Transverse colon (tissue), 4 donors: ENCODE data around the gene ABCB6. TPM values are rescaled to one million over a fixed set of nuclear protein-coding genes. Genes with fewer than 3 reads are reported as not detected.

Source experiments
- DNase-seq: peaks from one replicate; pipeline ENCODE4 v3.0.0-alpha.2; 2019
- H3K27ac ChIP-seq, 4 donors: fragments of 200-600 bp; sonication (generic); 2 replicates each; pipeline ENCODE4 v1.5.1; 2016 to 2018; ENCODE audit warnings: inconsistent platforms in 4 of 4
- H3K27me3 ChIP-seq: fragments of 200-600 bp; sonication (generic); 2 replicates; pipeline ENCODE4 v1.5.1; 2017; ENCODE audit warnings: inconsistent platforms
- H3K36me3 ChIP-seq, 4 donors: fragments of 200-600 bp; sonication (generic); 2 replicates each; pipeline ENCODE4 v1.5.1; 2017 to 2019; ENCODE audit warnings: inconsistent platforms in 4 of 4
- H3K4me1 ChIP-seq, 4 donors: fragments of 200-600 bp; sonication (generic); 2 replicates each; pipeline ENCODE4 v1.5.1; 2017 to 2020; ENCODE audit warnings: inconsistent platforms in 4 of 4
- H3K4me3 ChIP-seq, 4 donors: fragments of 200-600 bp; sonication (generic); 1 replicate in 1 of 4; 2 replicates in 3 of 4; pipeline versions ENCODE4 v1.5.1 to v1.6.1; 2017 to 2019; ENCODE audit warnings: inconsistent platforms in 4 of 4
- H3K9me3 ChIP-seq, 2 donors: fragments of 200-600 bp; sonication (generic); 2 replicates each; pipeline ENCODE4 v1.5.1; 2017 to 2019; ENCODE audit warnings: inconsistent platforms in 2 of 2
- EP300 ChIP-seq: sonication (generic); formaldehyde crosslinking; IDR thresholded peaks from one replicate; pipeline ENCODE4 v1.6.1; 2017; ENCODE audit warnings: antibody characterized with exemption, low read depth
- POLR2A ChIP-seq: fragments of 450-650 bp; IDR thresholded peaks from one replicate; pipeline ENCODE4 v1.6.1; 2016; ENCODE audit warnings: antibody characterized with exemption, mild to moderate bottlenecking, moderate library complexity
- POLR2AphosphoS5 ChIP-seq, 3 donors: sonication (generic); formaldehyde crosslinking; IDR thresholded peaks; one replicate each; pipeline ENCODE4 v1.6.1; 2016; ENCODE audit warnings: antibody characterized with exemption in 3 of 3
- WGBS, 2 donors: methylation state at CpG; one replicate each; pipeline ENCODE4 v1.1.5; 2018; ENCODE audit warnings: low coverage in 1 of 2; 5-methylcytosine and 5-hydroxymethylcytosine counted together
- in situ Hi-C, 4 donors: fragments of 200-750 bp; cut with MboI; loops; one replicate each; pipeline versions ENCODE4 v1.15.0 to v1.15.1; 2017; ENCODE audit warnings: low sequenced_read_pairs in 3 of 4, low pct_ligation_motif_present in 1 of 4, low pct_unique_long_range_greater_than_20kb in 1 of 4
- intact Hi-C: fragments of 100-400 bp; cut with DNase I; formaldehyde crosslinking; loops from one replicate; pipeline ENCODE4 v1.15.1; 2023; ENCODE audit warnings: low total_unique reads
- total RNA-seq, 4 donors: library from RNA; depleted of rRNA; stranded (reverse); fragments of >200 nt; gene quantifications; one replicate each; pipeline ENCODE4 v1.1.0, GENCODE V29; 2016
- TF ChIP-seq, protein P1 (sequence below), 5 experiments: fragments of 200-600 bp in 3 of 5; fragments of 450-650 bp in 2 of 5; sonication (generic) in 3 of 5; IDR thresholded peaks; 1 replicate in 2 of 5; 2 replicates in 3 of 5; pipeline ENCODE4 v1.5.1; 2016 to 2017; ENCODE audit warnings: antibody characterized with exemption in 5 of 5, inconsistent platforms in 3 of 5, mild to moderate bottlenecking in 2 of 5, moderate library complexity in 1 of 5

ABCB6 gene
- total RNA-seq, 4 donors from 2014 or later: 3.4 to 28.7 (median 20.4) TPM

DNA sequence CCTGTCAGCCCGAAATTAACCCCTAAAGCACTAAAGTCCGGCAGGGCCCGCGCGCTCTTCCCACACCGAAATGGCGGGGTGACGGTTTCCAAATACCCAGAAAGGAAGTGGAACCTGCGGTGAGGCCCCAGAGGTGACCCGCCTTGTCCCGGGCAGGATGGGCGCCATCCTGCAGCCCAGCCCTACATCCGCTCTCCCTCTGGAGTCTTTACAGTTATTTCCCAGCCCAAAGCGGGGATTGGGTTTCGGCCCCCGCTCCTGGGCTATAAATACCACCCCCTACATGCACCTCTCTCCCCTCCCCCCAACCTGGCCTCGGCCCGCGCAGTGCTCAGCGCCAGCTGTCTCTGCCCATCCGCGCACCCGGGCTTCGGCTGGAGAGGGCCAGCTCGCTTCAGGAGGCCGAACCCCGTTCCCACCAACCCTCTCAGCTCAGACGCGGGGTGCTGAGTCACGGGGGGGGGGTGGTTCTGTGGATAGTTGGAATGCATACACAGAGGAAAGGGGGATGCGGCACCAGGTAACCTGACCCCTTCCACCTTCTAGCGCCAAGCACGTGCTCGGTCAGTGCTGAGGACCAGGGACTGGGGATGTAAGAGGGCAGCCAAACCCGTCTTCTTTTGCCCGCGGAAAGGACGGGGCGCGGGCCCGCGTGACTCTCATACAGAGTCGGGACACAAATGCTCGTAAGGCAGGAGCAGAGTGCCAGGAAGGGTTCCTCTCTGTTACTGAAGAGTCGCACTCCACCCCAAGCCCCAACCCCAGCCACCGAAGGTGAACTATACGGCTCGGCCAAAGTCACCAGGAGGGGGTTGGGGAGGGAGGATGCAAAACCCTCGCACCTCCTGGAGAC is 34.4 kb upstream of the ABCB6 start, which contains the start of gene TUBA4B:
Gene TUBA4B, plus strand, starts transcription at position 344 of the 853 bp plus-strand sequence. Its CDS starts 165 bp downstream, at position 509.
- in situ Hi-C loops (no loop called here), intact Hi-C loops (no loop called here)
- TF ChIP-seq POLR2AphosphoS5 (IDR thresholded peaks at IDR 0.05) (no peak), POLR2A (no peak), EP300 (no peak)
- TF ChIP-seq, protein P1, sequence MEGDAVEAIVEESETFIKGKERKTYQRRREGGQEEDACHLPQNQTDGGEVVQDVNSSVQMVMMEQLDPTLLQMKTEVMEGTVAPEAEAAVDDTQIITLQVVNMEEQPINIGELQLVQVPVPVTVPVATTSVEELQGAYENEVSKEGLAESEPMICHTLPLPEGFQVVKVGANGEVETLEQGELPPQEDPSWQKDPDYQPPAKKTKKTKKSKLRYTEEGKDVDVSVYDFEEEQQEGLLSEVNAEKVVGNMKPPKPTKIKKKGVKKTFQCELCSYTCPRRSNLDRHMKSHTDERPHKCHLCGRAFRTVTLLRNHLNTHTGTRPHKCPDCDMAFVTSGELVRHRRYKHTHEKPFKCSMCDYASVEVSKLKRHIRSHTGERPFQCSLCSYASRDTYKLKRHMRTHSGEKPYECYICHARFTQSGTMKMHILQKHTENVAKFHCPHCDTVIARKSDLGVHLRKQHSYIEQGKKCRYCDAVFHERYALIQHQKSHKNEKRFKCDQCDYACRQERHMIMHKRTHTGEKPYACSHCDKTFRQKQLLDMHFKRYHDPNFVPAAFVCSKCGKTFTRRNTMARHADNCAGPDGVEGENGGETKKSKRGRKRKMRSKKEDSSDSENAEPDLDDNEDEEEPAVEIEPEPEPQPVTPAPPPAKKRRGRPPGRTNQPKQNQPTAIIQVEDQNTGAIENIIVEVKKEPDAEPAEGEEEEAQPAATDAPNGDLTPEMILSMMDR (IDR thresholded peaks at IDR 0.05): no peak
- no peaks in the 10 kb centered on the region for H3K27me3 ChIP-seq
- H3K36me3 ChIP-seq: no peaks in the 10 kb centered on the region
- no peaks in the 10 kb centered on the region for H3K9me3 ChIP-seq
- peaks cover 36 to 61% (median 56%) of the 10 kb centered on the region in 4 donors for H3K4me1 ChIP-seq
- peak within 1 kb of the TSS; percentile 94 to 97 (median 94) for H3K27ac ChIP-seq
- peak; percentile 65 for DNase-seq
- peak within 1 kb of the TSS; percentile 49 to 72 (median 60) for H3K4me3 ChIP-seq
- WGBS, 2 donors: 8% methylated on average over 42 of the region's 49 CpGs; no CpG with 5 or more reads in 1 of the 2 donors

DNA sequence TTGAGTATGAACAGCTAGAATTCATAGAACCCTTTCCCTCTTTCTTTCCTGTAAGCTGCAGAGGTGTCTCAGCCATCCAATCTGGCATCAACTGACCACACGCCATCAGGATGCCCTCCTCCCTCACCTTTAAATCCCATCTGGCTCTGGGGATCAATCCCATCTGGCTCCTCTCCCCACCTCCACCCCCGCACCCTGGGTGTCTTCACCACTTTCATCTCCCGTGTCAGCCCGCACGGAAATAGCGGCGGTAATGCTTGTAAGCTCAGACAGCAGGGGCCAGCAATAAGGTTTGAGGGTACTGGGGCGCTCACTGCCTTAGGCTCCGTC is 33.8 kb upstream of the ABCB6 start:
- 19 to 26% methylated on average over 6 to 9 of the region's 9 CpGs for WGBS, 2 donors
- peaks cover 36 to 67% (median 61%) of the 10 kb centered on the region in 4 donors for H3K4me1 ChIP-seq
- no peak for DNase-seq
- intact Hi-C loops: no loop called here
- peak overlapping the region; percentile 94 to 97 (median 94) for H3K27ac ChIP-seq
- no peaks in the 10 kb centered on the region for H3K9me3 ChIP-seq
- H3K27me3 ChIP-seq: no peaks in the 10 kb centered on the region
- TF ChIP-seq POLR2A: no peak
- TF ChIP-seq, protein P1 (IDR thresholded peaks at IDR 0.05): no peak
- no peak for TF ChIP-seq EP300
- no peak for TF ChIP-seq POLR2AphosphoS5 (IDR thresholded peaks at IDR 0.05)
- no peaks in the 10 kb centered on the region for H3K36me3 ChIP-seq
- peak overlapping the region; percentile 49 to 72 (median 60) for H3K4me3 ChIP-seq
- in situ Hi-C loops: no loop called here

DNA sequence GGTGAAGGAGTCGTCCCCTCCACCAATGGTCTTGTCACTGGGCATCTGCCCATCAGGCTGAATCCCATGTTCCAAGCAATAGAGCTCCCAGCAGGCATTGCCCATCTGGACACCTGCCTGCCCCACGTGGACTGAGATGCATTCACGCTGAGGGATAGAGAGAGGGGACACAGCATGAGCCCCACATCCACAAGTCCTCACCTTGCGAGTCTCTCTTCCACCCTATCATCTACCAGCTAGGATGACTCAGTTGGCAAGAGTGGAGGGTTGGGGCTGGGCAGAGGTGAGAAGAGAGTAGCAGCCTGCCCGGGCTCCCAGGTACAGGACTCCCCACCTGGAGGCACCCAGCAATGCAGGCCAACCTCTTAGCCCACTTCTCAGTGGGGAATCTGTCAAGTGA is 33.3 kb upstream of the ABCB6 start:
- in situ Hi-C loops (no loop called here), intact Hi-C loops (no loop called here)
- Histone ChIP-seq H3K27ac (peak overlapping the region; percentile 94 to 97 (median 94)), H3K27me3 (no peaks in the 10 kb centered on the region), H3K4me1 (peaks cover 38 to 71% (median 65%) of the 10 kb centered on the region in 4 donors), H3K36me3 (no peaks in the 10 kb centered on the region), H3K4me3 (peak overlapping the region in 3 of 4 donors; percentile 49 to 72 (median 57)), H3K9me3 (no peaks in the 10 kb centered on the region)
- peak; percentile 31 for DNase-seq
- 55% methylated on average over 5 of the region's 5 CpGs; no CpG with 5 or more reads in 1 of the 2 donors for WGBS, 2 donors
- no peak for TF ChIP-seq POLR2AphosphoS5 (IDR thresholded peaks at IDR 0.05)
- no peak for TF ChIP-seq EP300
- TF ChIP-seq POLR2A: no peak
- TF ChIP-seq, protein P1 (IDR thresholded peaks at IDR 0.05): no peak

DNA sequence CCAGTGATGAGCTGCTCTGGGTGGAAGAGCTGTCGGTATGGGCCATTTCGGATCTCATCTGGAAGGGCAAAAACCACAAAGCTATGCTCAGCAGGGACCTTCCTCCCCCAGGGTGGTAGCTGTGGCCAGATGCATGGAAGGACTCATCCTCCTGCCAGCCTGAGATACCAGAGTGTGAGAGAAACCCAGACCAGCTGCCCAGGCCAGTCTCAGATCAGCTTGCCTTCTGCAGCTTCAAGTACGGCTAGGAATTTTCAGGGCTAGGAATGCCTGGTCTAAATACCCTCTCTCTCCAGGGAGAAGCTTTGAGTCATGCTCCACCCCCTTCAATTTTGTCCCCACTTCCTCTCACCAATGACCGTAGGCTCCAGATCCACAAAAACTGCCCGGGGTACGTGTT is 32.9 kb upstream of the ABCB6 start:
- TF ChIP-seq POLR2A (no peak), EP300 (no peak)
- in situ Hi-C loops (no loop called here), intact Hi-C loops (no loop called here)
- Histone ChIP-seq H3K27ac (peak overlapping the region; percentile 94 to 97 (median 94)), H3K4me1 (peaks cover 40 to 73% (median 68%) of the 10 kb centered on the region in 4 donors), H3K4me3 (peak overlapping the region in 1 of 4 donors; percentile 72), H3K27me3 (no peaks in the 10 kb centered on the region), H3K36me3 (no peaks in the 10 kb centered on the region), H3K9me3 (no peaks in the 10 kb centered on the region)
- no peak for DNase-seq
- 78% methylated on average over 6 of the region's 6 CpGs; no CpG with 5 or more reads in 1 of the 2 donors for WGBS, 2 donors
